ENCODE data around the gene TM4SF18. TPM values are rescaled to one million over a fixed set of nuclear protein-coding genes. Genes with fewer than 3 reads are reported as not detected.

Gene TM4SF18
- total RNA-seq, 4 donors from 2014 or later = 6.7 to 35.5 (median 14.6) TPM

DNA sequence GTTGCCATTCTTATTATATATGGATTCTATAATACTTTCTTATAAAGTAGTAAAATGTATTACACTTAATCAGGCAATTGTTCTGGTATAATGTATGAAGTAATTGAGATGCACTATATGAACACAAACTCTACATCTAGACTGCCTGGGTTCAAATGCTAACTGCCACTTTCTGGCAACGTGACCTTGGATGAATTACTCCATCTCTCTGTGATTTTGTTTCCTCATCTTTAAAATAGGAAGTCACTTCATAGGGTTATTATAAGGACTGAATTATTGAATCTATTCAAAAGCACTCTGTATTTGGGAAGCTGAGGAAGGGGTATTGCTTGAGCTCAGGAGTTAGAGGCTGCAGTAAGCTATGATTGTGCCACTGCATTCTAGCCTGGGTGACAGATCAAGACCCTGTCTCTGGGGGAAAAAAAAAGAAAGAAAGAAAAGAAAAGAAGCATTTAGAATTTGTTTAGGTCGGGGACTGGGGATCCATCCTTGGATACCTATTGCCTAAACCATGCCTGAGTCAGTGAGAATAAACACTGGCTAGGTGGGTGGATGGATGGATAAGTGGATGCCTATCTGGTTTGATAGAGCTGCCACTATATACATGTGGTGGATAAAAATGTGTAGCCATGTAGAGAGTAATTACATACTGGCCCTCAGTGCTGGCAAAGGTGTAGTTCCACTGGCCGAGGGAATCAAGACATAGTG lies 41.5 kb upstream of the TM4SF18 start:
- no peak overlapping the region for H3K4me3 ChIP-seq
- intact Hi-C loops (cut with DNase I; ENCODE audit: low total_unique reads) = no loop called here

DNA sequence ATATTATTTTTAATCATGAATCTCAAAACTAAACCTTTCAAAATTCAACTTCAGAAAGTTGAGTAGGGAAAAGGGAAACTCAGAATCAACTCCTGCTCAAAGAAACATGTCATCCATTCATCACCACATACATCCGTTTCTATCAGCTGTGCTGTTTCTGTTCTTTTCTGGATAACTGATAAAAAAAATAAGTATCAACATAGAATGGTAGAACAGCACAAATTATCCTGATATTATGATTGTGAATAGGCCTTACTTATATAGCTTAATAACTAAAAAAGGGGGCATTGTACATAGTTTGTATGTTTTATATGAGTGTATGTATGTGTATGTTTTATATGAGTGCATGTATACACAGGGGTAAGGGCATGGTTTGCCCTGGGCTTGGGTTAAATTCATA lies 41.0 kb upstream of the TM4SF18 start:
- no peak for DNase-seq
- Histone ChIP-seq H3K4me1 (no peaks in the 10 kb centered on the region), H3K9me3 (no peaks in the 10 kb centered on the region), H3K27ac (peak overlapping the region in 1 of 2 donors; percentile 78), H3K36me3 (no peaks in the 10 kb centered on the region), H3K27me3 (no peaks in the 10 kb centered on the region), H3K4me3 (no peak overlapping the region)
- intact Hi-C loops (cut with DNase I; ENCODE audit: low total_unique reads) = no loop called here
- TF ChIP-seq, protein P1, sequence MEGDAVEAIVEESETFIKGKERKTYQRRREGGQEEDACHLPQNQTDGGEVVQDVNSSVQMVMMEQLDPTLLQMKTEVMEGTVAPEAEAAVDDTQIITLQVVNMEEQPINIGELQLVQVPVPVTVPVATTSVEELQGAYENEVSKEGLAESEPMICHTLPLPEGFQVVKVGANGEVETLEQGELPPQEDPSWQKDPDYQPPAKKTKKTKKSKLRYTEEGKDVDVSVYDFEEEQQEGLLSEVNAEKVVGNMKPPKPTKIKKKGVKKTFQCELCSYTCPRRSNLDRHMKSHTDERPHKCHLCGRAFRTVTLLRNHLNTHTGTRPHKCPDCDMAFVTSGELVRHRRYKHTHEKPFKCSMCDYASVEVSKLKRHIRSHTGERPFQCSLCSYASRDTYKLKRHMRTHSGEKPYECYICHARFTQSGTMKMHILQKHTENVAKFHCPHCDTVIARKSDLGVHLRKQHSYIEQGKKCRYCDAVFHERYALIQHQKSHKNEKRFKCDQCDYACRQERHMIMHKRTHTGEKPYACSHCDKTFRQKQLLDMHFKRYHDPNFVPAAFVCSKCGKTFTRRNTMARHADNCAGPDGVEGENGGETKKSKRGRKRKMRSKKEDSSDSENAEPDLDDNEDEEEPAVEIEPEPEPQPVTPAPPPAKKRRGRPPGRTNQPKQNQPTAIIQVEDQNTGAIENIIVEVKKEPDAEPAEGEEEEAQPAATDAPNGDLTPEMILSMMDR (IDR thresholded peaks at IDR 0.05) = no peak
- TF ChIP-seq POLR2A (IDR thresholded peaks at IDR 0.05) = no peak

More for the DNA sequence above, 41.5 kb upstream of the TM4SF18 start:
- TF ChIP-seq, protein P1 (IDR thresholded peaks at IDR 0.05) = no peak
- TF ChIP-seq POLR2A (IDR thresholded peaks at IDR 0.05) = no peak
- Histone ChIP-seq H3K36me3 (no peaks in the 10 kb centered on the region), H3K27me3 (no peaks in the 10 kb centered on the region), H3K9me3 (no peaks in the 10 kb centered on the region), H3K4me1 (no peaks in the 10 kb centered on the region), H3K27ac (peak overlapping the region; percentile 67 to 78)
- DNase-seq = no peak

DNA sequence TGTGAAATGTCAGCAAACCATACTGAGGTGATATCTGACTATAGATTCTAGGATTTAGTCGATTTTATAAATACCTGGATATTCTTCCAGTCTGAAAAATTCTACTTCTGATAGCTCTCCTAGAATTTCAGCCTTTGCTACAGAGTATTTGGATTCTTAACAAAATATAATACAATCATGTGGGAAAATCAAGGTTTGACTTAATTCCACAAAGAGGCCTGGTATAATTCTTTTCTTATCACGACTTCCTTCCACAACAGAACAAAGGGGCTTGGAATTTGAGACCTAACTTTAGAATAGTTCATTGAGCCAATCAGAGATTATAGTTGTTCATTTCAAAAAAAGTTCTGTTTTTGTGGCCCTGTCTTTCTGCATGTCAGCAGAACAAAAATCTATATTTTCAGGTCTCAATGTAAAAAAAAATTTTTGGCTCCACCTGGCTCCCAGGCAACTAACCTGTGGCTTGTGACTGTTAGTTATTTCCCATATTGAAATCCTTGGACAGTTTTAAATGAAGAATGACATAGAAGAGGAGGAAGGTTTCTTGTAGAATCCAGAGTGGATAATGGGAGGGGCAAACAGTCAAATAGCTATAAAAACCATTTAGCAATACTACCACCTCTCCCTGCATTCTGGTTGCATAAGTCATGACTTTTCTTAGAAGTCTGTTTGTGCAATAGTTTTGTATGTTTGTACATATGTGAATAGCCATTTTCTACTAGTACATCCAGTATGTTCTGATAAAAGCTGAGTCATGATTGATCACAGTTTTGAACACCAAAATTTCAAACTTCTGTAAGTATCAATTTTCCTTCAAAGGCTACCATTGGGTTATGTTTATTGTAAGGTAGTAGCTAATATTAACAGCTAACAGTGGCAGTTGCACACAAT lies 40.0 kb upstream of the TM4SF18 start:
- H3K4me3 ChIP-seq = no peak overlapping the region
- no peaks in the 10 kb centered on the region for H3K9me3 ChIP-seq
- no peaks in the 10 kb centered on the region for H3K4me1 ChIP-seq
- H3K27me3 ChIP-seq = no peaks in the 10 kb centered on the region
- intact Hi-C loops (cut with DNase I; ENCODE audit: low total_unique reads) = no loop called here
- DNase-seq = no peak
- peak overlapping the region in 1 of 2 donors; percentile 78 for H3K27ac ChIP-seq
- no peak for TF ChIP-seq POLR2A (IDR thresholded peaks at IDR 0.05)
- TF ChIP-seq, protein P1 (IDR thresholded peaks at IDR 0.05) = no peak
- H3K36me3 ChIP-seq = no peaks in the 10 kb centered on the region

DNA sequence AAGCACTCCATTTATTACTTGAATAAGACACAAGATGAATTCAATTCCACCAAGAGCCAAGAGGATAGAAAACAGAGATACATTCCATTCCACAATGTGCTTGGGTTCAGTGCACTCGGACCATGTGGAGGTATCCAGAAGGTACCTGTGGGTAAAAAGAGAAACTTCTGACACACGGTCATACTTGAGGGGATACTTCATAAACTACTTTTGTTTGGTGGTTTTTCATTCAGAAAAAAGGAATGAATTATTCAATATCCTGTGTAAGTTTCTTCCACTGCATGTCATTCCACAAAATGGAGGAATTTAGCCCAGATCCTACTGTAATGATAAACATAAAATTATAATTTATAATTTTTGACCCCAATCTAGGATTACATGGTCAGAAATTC lies 38.3 kb upstream of the TM4SF18 start:
- Histone ChIP-seq H3K27ac (peak overlapping the region; percentile 16 to 78), H3K4me1 (no peaks in the 10 kb centered on the region), H3K9me3 (no peaks in the 10 kb centered on the region), H3K36me3 (no peaks in the 10 kb centered on the region), H3K4me3 (no peak overlapping the region), H3K27me3 (no peaks in the 10 kb centered on the region)
- no peak for DNase-seq
- TF ChIP-seq, protein P1 (IDR thresholded peaks at IDR 0.05) = no peak
- no peak for TF ChIP-seq POLR2A (IDR thresholded peaks at IDR 0.05)
- intact Hi-C loops (cut with DNase I; ENCODE audit: low total_unique reads) = no loop called here

All from uterus (tissue), 4 donors.